ENCODE results near the gene NDUFA12.

NDUFA12 gene
- long read RNA-seq, transcript NDUFA12-201 (4 exons, 635 nt), result major isoform, 16 of 19 reads
- long read RNA-seq, partial matches to known transcripts, result 0 of 19 reads
- long read RNA-seq, other reads (novel, unspliced or antisense), result 2 of 19 reads

DNA sequence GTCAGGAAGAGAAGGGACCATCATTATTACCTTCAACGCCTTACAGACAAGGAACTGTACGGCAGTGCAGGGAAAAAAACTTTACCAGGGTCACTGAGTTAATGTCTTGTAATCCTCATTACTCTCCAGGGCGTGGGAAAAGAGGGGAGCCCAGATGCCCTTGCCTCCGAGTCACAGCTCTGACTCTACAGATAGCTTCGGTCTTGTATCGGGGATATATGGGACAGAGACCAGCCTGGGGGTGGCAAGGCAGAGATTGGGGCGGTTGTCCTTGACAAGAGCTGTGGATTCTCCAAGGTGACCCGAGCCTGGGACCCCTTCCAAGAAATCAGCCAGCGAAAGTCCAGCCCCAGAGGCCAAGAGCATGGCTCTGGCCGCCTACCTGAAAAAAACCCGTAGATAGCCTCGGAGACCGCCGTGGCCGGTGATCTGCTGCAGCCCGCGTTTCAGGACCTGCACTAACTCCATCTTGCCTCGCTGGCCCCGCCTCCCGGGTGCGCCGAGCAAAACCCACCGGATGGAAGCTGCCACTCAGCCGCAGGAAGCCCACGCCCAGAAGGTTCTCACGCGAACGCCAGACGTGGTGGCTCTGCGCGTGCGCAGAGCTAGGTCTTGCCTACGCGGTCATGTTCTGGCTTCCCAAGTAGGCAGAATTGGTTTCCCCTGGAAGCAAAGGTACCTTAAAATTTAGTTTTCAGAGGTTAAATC lies at the start of gene NDUFA12:
TSS of gene NDUFA12 (minus strand) at position 485 of the 708 bp plus-strand sequence. CDS start at position 468, 17 bp downstream.
- H3K4me3 ChIP-seq (replicated peaks; ENCODE audit: insufficient read depth, low read length), result peak within 1 kb of the TSS; percentile 97
- no peaks in the 10 kb centered on the region for H3K27me3 ChIP-seq (ENCODE audit: insufficient read depth, poor library complexity, severe bottlenecking)
- DNase-seq (ENCODE audit: low read depth in 1 of 2, low spot score in 1 of 2), result peak; percentile 93 to 97
- peak within 1 kb of the TSS; percentile 89 for H3K27ac ChIP-seq (replicated peaks)
- TF ChIP-seq SPI1 (IDR thresholded peaks at IDR 0.05; ENCODE audit: borderline replicate concordance, low read depth), result no peak
- TF ChIP-seq, protein P1, sequence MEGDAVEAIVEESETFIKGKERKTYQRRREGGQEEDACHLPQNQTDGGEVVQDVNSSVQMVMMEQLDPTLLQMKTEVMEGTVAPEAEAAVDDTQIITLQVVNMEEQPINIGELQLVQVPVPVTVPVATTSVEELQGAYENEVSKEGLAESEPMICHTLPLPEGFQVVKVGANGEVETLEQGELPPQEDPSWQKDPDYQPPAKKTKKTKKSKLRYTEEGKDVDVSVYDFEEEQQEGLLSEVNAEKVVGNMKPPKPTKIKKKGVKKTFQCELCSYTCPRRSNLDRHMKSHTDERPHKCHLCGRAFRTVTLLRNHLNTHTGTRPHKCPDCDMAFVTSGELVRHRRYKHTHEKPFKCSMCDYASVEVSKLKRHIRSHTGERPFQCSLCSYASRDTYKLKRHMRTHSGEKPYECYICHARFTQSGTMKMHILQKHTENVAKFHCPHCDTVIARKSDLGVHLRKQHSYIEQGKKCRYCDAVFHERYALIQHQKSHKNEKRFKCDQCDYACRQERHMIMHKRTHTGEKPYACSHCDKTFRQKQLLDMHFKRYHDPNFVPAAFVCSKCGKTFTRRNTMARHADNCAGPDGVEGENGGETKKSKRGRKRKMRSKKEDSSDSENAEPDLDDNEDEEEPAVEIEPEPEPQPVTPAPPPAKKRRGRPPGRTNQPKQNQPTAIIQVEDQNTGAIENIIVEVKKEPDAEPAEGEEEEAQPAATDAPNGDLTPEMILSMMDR (IDR thresholded peaks at IDR 0.05; ENCODE audit: insufficient read depth, low read length), result no peak
- TF ChIP-seq POLR2AphosphoS5 (IDR thresholded peaks at IDR 0.05; ENCODE audit: low read depth), result peak; percentile 94
- TF ChIP-seq GABPA (IDR thresholded peaks at IDR 0.05; ENCODE audit: low read depth), result peak; percentile 84
- TF ChIP-seq, protein P2, sequence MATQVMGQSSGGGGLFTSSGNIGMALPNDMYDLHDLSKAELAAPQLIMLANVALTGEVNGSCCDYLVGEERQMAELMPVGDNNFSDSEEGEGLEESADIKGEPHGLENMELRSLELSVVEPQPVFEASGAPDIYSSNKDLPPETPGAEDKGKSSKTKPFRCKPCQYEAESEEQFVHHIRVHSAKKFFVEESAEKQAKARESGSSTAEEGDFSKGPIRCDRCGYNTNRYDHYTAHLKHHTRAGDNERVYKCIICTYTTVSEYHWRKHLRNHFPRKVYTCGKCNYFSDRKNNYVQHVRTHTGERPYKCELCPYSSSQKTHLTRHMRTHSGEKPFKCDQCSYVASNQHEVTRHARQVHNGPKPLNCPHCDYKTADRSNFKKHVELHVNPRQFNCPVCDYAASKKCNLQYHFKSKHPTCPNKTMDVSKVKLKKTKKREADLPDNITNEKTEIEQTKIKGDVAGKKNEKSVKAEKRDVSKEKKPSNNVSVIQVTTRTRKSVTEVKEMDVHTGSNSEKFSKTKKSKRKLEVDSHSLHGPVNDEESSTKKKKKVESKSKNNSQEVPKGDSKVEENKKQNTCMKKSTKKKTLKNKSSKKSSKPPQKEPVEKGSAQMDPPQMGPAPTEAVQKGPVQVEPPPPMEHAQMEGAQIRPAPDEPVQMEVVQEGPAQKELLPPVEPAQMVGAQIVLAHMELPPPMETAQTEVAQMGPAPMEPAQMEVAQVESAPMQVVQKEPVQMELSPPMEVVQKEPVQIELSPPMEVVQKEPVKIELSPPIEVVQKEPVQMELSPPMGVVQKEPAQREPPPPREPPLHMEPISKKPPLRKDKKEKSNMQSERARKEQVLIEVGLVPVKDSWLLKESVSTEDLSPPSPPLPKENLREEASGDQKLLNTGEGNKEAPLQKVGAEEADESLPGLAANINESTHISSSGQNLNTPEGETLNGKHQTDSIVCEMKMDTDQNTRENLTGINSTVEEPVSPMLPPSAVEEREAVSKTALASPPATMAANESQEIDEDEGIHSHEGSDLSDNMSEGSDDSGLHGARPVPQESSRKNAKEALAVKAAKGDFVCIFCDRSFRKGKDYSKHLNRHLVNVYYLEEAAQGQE (IDR thresholded peaks at IDR 0.05; ENCODE audit: insufficient replicate concordance, low read depth), result peak; percentile 65

DNA sequence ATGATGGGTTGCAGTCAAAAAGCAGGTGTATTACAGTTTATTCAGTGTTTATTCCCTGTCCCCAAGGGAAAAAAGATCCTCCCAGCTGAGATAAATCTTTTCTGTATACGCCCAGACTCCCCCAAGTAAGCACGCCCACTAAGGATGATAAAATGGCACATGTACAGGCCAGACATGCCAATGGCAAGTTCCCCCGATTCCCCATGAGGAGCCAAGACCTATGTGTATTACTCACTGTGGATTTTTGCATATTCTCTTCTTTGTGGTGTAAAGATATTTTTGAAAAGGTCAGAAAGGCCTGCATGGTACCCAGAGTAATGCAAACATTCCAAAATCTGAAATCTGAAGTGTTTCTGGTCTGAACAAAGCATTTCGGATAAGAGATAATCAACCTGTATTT lies 47.7 kb upstream of the NDUFA12 start:
- no peaks in the 10 kb centered on the region for H3K27me3 ChIP-seq (ENCODE audit: insufficient read depth, poor library complexity, severe bottlenecking)
- DNase-seq (ENCODE audit: low read depth in 1 of 2, low spot score in 1 of 2), result no peak
- H3K4me3 ChIP-seq (replicated peaks; ENCODE audit: insufficient read depth, low read length), result no peak overlapping the region
- TF ChIP-seq GABPA (IDR thresholded peaks at IDR 0.05; ENCODE audit: low read depth), result no peak
- TF ChIP-seq, protein P2 (IDR thresholded peaks at IDR 0.05; ENCODE audit: insufficient replicate concordance, low read depth), result no peak
- TF ChIP-seq, protein P1 (IDR thresholded peaks at IDR 0.05; ENCODE audit: insufficient read depth, low read length), result no peak
- TF ChIP-seq SPI1 (IDR thresholded peaks at IDR 0.05; ENCODE audit: borderline replicate concordance, low read depth), result no peak
- no peak for TF ChIP-seq POLR2AphosphoS5 (IDR thresholded peaks at IDR 0.05; ENCODE audit: low read depth)
- H3K27ac ChIP-seq (replicated peaks), result no peak overlapping the region

- TF ChIP-seq POLR2AphosphoS5 (IDR thresholded peaks at IDR 0.05; ENCODE audit: low read depth) (no peak), SPI1 (IDR thresholded peaks at IDR 0.05; ENCODE audit: borderline replicate concordance, low read depth) (no peak), GABPA (IDR thresholded peaks at IDR 0.05; ENCODE audit: low read depth) (no peak)
- TF ChIP-seq, protein P2 (IDR thresholded peaks at IDR 0.05; ENCODE audit: insufficient replicate concordance, low read depth), result no peak
- TF ChIP-seq, protein P1 (IDR thresholded peaks at IDR 0.05; ENCODE audit: insufficient read depth, low read length), result no peak
- DNase-seq (ENCODE audit: low read depth in 1 of 2, low spot score in 1 of 2), result no peak
- Histone ChIP-seq H3K27me3 (ENCODE audit: insufficient read depth, poor library complexity, severe bottlenecking) (no peaks in the 10 kb centered on the region), H3K4me3 (replicated peaks; ENCODE audit: insufficient read depth, low read length) (no peak overlapping the region), H3K27ac (replicated peaks) (no peak overlapping the region)
Measured at GRCh38 chr12:95037906-95038305, 34.4 kb upstream of the NDUFA12 start.
